Calu3 (cell line): ENCODE measurements around the gene SMU1. TPM values are rescaled to one million over a fixed set of nuclear protein-coding genes. Genes with fewer than 3 reads are reported as not detected.

Source experiments
- BruUV-seq: library from RNA; stranded (reverse); fragments of 400-500 nt; replicated peaks from 2 replicates; lab custom pipeline; 2021; lab: Mats Ljungman, UMichigan
- CTCF ChIA-PET: fragments of 300-600 bp; sonication (Branson Sonifier 250); formaldehyde crosslinking; loops from one replicate; lab custom pipeline; 2022; ENCODE audit warnings: antibody characterized with exemption; lab: Charles Lee
- DNase-seq: peaks from one replicate; pipeline ENCODE4 v3.0.0; 2022
- H3K27ac Mint-ChIP-seq: one replicate; pipeline ENCODE4 v1.8.0; 2022; ENCODE audit warnings: mixed read lengths; ENCODE audit not compliant: unreplicated experiment
- H3K27me3 Mint-ChIP-seq: one replicate; pipeline ENCODE4 v1.8.0; 2022; ENCODE audit warnings: mixed read lengths; ENCODE audit not compliant: unreplicated experiment
- H3K36me3 Mint-ChIP-seq: one replicate; pipeline ENCODE4 v1.8.0; 2022; ENCODE audit warnings: mild to moderate bottlenecking, moderate library complexity, mixed read lengths; ENCODE audit not compliant: insufficient read depth, unreplicated experiment
- H3K4me1 Mint-ChIP-seq: one replicate; pipeline ENCODE4 v1.8.0; 2022; ENCODE audit warnings: mild to moderate bottlenecking, low read depth, mixed read lengths; ENCODE audit not compliant: unreplicated experiment
- H3K4me3 Mint-ChIP-seq: one replicate; pipeline ENCODE4 v1.8.0; 2022; ENCODE audit warnings: mild to moderate bottlenecking, low read depth, moderate library complexity, mixed read lengths; ENCODE audit not compliant: unreplicated experiment
- H3K9me3 Mint-ChIP-seq: one replicate; pipeline ENCODE4 v1.8.0; 2022; ENCODE audit warnings: low read depth, mixed read lengths; ENCODE audit not compliant: unreplicated experiment
- CTCF ChIP-seq: fragments of 200-600 bp; IDR thresholded peaks from one replicate; pipeline ENCODE4 v1.8.0; 2022; ENCODE audit warnings: antibody characterized with exemption; ENCODE audit not compliant: unreplicated experiment
- intact Hi-C: fragments of 100-400 bp; cut with micrococcal nuclease; formaldehyde crosslinking; loops from one replicate; pipeline ENCODE4 v1.10.0; 2022; ENCODE audit not compliant: unreplicated experiment
- total RNA-seq: library from RNA; stranded (reverse); gene quantifications from 2 replicates; pipeline ENCODE4 v1.2.3, GENCODE V29; 2022

The SMU1 gene
- total RNA-seq, 1 experiment from 2014 or later = 12.3 TPM

- Mint-ChIP-seq H3K27me3 (no peaks in the 10 kb centered on the region), H3K4me1 (peaks cover 24% of the 10 kb centered on the region), H3K9me3 (no peaks in the 10 kb centered on the region), H3K27ac (peak overlapping the region; percentile 21), H3K4me3 (no peak overlapping the region), H3K36me3 (peaks cover 52% of the 10 kb centered on the region)
- CTCF ChIA-PET = no interaction called here
- no peak for DNase-seq
- no TSS peak for BruUV-seq
- intact Hi-C loops = no loop called here
- no peak for TF ChIP-seq CTCF
Observed at GRCh38 chr9:33041432-33042188, 34.9 kb downstream of the SMU1 start.

- no peak for DNase-seq
- no peaks in the 10 kb centered on the region for H3K9me3 Mint-ChIP-seq
- H3K27me3 Mint-ChIP-seq = no peaks in the 10 kb centered on the region
- H3K36me3 Mint-ChIP-seq = peaks cover 58% of the 10 kb centered on the region
- H3K4me3 Mint-ChIP-seq = no peak overlapping the region
- no peak overlapping the region for H3K27ac Mint-ChIP-seq
- no TSS peak for BruUV-seq
- H3K4me1 Mint-ChIP-seq = peaks cover 30% of the 10 kb centered on the region
- CTCF ChIA-PET = interaction anchor here (0.6 kb wide), 1 partner anchor 588 kb away, joined by 11 read pairs; no protein-coding TSS in a partner anchor
- TF ChIP-seq CTCF = no peak
- intact Hi-C loops = no loop called here
Observed at GRCh38 chr9:33040792-33041431, 35.6 kb downstream of the SMU1 start.

- intact Hi-C loops = no loop called here
- H3K36me3 Mint-ChIP-seq = peaks cover 90% of the 10 kb centered on the region
- BruUV-seq = no TSS peak
- peak overlapping the region; percentile 54 for H3K27ac Mint-ChIP-seq
- CTCF ChIA-PET = no interaction called here
- peaks cover 12% of the 10 kb centered on the region for H3K4me1 Mint-ChIP-seq
- H3K4me3 Mint-ChIP-seq = no peak overlapping the region
- no peaks in the 10 kb centered on the region for H3K9me3 Mint-ChIP-seq
- H3K27me3 Mint-ChIP-seq = no peaks in the 10 kb centered on the region
- no peak for DNase-seq
- TF ChIP-seq CTCF = no peak
Observed at GRCh38 chr9:33032865-33033264, 43.6 kb downstream of the SMU1 start.

GRCh38 chr9:33032292-33032691 is 44.2 kb downstream of the SMU1 start:
- no peak for DNase-seq
- peak overlapping the region; percentile 54 for H3K27ac Mint-ChIP-seq
- intact Hi-C loops = no loop called here
- H3K4me3 Mint-ChIP-seq = no peak overlapping the region
- no peak for TF ChIP-seq CTCF
- H3K4me1 Mint-ChIP-seq = peaks cover 15% of the 10 kb centered on the region
- CTCF ChIA-PET = no interaction called here
- no peaks in the 10 kb centered on the region for H3K27me3 Mint-ChIP-seq
- H3K36me3 Mint-ChIP-seq = peaks cover 92% of the 10 kb centered on the region
- BruUV-seq = no TSS peak
- no peaks in the 10 kb centered on the region for H3K9me3 Mint-ChIP-seq
